Chondrocyte (in vitro differentiated cells): ENCODE data around the gene TULP3. TPM values are rescaled to one million over a fixed set of nuclear protein-coding genes. Genes with fewer than 3 reads are reported as not detected.
A peak's percentile ranks its signal among the peaks of the same experiment; 100 is the strongest.

ENCODE experiments used
- DNase-seq: peaks from one replicate; pipeline ENCODE4 v3.0.0; 2021; ENCODE audit warnings: mixed read lengths, low spot score
- H3K27ac Mint-ChIP-seq: one replicate; pipeline ENCODE4 v1.8.0; 2021; ENCODE audit warnings: mild to moderate bottlenecking, moderate library complexity, mixed read lengths; ENCODE audit not compliant: unreplicated experiment
- H3K27me3 Mint-ChIP-seq: 2 replicates; pipeline ENCODE4 v1.8.0; 2021; ENCODE audit warnings: low read depth, mixed read lengths
- H3K36me3 Mint-ChIP-seq: 2 replicates; pipeline ENCODE4 v1.8.0; 2021; ENCODE audit warnings: low read depth, mixed read lengths
- H3K4me1 Mint-ChIP-seq: 2 replicates; pipeline ENCODE4 v1.8.0; 2021; ENCODE audit warnings: low read depth, mild to moderate bottlenecking, mixed read lengths
- H3K4me3 Mint-ChIP-seq: one replicate; pipeline ENCODE4 v1.8.0; 2021; ENCODE audit warnings: mild to moderate bottlenecking, moderate library complexity, mixed read lengths; ENCODE audit not compliant: unreplicated experiment
- H3K9me3 Mint-ChIP-seq: 2 replicates; pipeline ENCODE4 v1.8.0; 2021; ENCODE audit warnings: low read depth, mixed read lengths
- CTCF ChIP-seq: fragments of 200-600 bp; sonication (generic); IDR thresholded peaks from 2 replicates; pipeline ENCODE4 v1.5.0; 2021; ENCODE audit warnings: antibody characterized with exemption, mild to moderate bottlenecking, moderate library complexity
- total RNA-seq: library from RNA; stranded (reverse); gene quantifications from 3 replicates; pipeline ENCODE4 v1.2.1, GENCODE V29; 2021

Gene TULP3
- total RNA-seq, 1 donor from 2014 or later: 30.6 TPM

- Mint-ChIP-seq H3K27me3 (no peaks in the 10 kb centered on the region), H3K36me3 (peaks cover 5% of the 10 kb centered on the region), H3K27ac (no peak overlapping the region), H3K4me1 (peaks cover 8% of the 10 kb centered on the region), H3K9me3 (peaks cover 2% of the 10 kb centered on the region), H3K4me3 (no peak overlapping the region)
- TF ChIP-seq CTCF: no peak
- no peak for DNase-seq
Observed at GRCh38 chr12:2984698-2985097, 94.0 kb downstream of the TULP3 start.

- H3K27ac Mint-ChIP-seq: no peak overlapping the region
- H3K9me3 Mint-ChIP-seq: peaks cover 6% of the 10 kb centered on the region
- TF ChIP-seq CTCF: no peak
Observed at GRCh38 chr12:2986876-2987275, 96.2 kb downstream of the TULP3 start.

GRCh38 chr12:2988494-2988893, 97.8 kb downstream of the TULP3 start:
- TF ChIP-seq CTCF: no peak
- Mint-ChIP-seq H3K9me3 (peaks cover 6% of the 10 kb centered on the region), H3K4me1 (peaks cover 10% of the 10 kb centered on the region), H3K36me3 (peaks cover 9% of the 10 kb centered on the region), H3K27me3 (no peaks in the 10 kb centered on the region), H3K27ac (peak overlapping the region; percentile 32), H3K4me3 (no peak overlapping the region)
- no peak for DNase-seq

More at GRCh38 chr12:2986876-2987275, 96.2 kb downstream of the TULP3 start:
- Mint-ChIP-seq H3K4me1 (peaks cover 8% of the 10 kb centered on the region), H3K36me3 (peaks cover 9% of the 10 kb centered on the region), H3K4me3 (no peak overlapping the region), H3K27me3 (no peaks in the 10 kb centered on the region)
- no peak for DNase-seq

Other genes starting within 250 kb of the TULP3 start
- 47.5 to 56.9 TPM (median 56.2 TPM) in 3 replicates for gene FKBP4, start 95.9 kb upstream of the TULP3 start, total RNA-seq
- gene ITFG2, start 78.2 kb upstream of the TULP3 start, total RNA-seq: 17.9 to 27.4 TPM (median 24.0 TPM) in 3 replicates
- 0.25 to 0.92 TPM in 2 of 3 replicates, not detected in the other for gene NRIP2, start 55.9 kb upstream of the TULP3 start, total RNA-seq
- gene TEX52, start 33.9 kb upstream of the TULP3 start, total RNA-seq: not detected in 3 replicates
- 13.1 to 17.6 TPM (median 15.2 TPM) in 3 replicates for gene FOXM1, start 13.7 kb upstream of the TULP3 start, total RNA-seq
- gene RHNO1, start 13.7 kb upstream of the TULP3 start, total RNA-seq: 18.8 to 23.4 TPM (median 23.4 TPM) in 3 replicates
- 24.1 to 26.0 TPM (median 24.9 TPM) in 3 replicates for gene TEAD4, start 68.5 kb downstream of the TULP3 start, total RNA-seq
- gene TSPAN9, start 186.5 kb downstream of the TULP3 start, total RNA-seq: 50.4 to 98.1 TPM (median 54.4 TPM) in 3 replicates